H1 (cell line): Measurements from ENCODE around the gene ST6GALNAC3. TPM values are rescaled to one million over a fixed set of nuclear protein-coding genes. Genes with fewer than 3 reads are reported as not detected.

Experiments used
- NANOG ChIP-seq: IDR thresholded peaks from 2 replicates; pipeline ENCODE4 v1.6.1; 2011; ENCODE audit warnings: low read length, low read depth, mild to moderate bottlenecking, inconsistent platforms; ENCODE audit not compliant: insufficient read depth, poor library complexity, severe bottlenecking
- SIN3A ChIP-seq, 2 experiments: IDR thresholded peaks in 1 of 2; conservative IDR thresholded peaks in 1 of 2; 2 replicates each; pipeline ENCODE4 v1.6.1; 2011 to 2012; ENCODE audit warnings: low read length in 2 of 2, improper control_type of control experiment in 1 of 2, low read depth in 1 of 2, mild to moderate bottlenecking in 1 of 2
- SIX5 ChIP-seq: IDR thresholded peaks from 2 replicates; pipeline ENCODE4 v1.6.1; 2011; ENCODE audit warnings: mild to moderate bottlenecking, low read depth, low read length
- polyA plus RNA-seq, 7 experiments: library from polyadenylated mRNA; depleted of rRNA in 3 of 7; stranded (reverse) in 5 of 7; unstranded in 2 of 7; fragments of >200 nt in 5 of 7; fragments of 200-250 nt in 2 of 7; gene quantifications; 1 replicate in 5 of 7; 2 replicates in 1 of 7; 4 replicates in 1 of 7; pipeline versions ENCODE4 v1.2.1 to v1.2.3, GENCODE V29; 2011 to 2013; ENCODE audit warnings: missing spikeins in 2 of 7, mixed read lengths in 2 of 7
- total RNA-seq: library from RNA; stranded (reverse); fragmentation: NEBNext Ultra II Directional; extraction: Animal tissue kit (Norgen Biotek cat#: 25700); gene quantifications from 2 replicates; pipeline ENCODE4 v1.2.1, GENCODE V29; 2021

Gene ST6GALNAC3
- total and polyA plus RNA-seq, 2 of the 8 experiments (the other 6 are each of a cell fraction or from before 2014, with no cell fraction given) = 4.9 to 19.0 TPM

DNA sequence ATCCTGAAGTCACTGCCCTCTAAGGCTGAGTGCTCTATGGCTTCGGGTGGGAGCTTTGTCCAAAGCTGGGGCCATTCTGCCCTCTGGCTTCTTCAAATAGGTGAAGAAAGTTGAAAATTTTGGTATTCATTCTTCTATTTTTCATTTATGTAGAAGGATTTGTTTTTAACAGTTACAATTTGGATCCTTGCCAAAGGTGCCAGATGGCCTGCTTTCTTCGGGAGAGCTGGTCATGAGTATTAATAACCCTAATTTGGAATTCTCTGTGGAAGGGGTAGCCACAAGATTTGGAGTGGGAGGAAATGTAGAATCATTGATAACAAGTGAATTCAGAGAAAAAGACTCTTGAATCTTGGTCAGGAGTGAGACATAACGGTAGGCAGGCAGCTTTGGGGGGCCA is 422.3 kb downstream of the ST6GALNAC3 start (continued):
- TF ChIP-seq SIX5 (no peak), SIN3A (conservative IDR thresholded peaks at IDR 0.05 in 1 of 2, IDR thresholded peaks at IDR 0.05 in 1 of 2; ENCODE audit: low read depth in 1 of 2, low read length in 2 of 2) (no peak), NANOG (no peak)
